NCI-H524 treated with DMSO at 0.1 percent for 48 hours (cell line): ENCODE measurements around the gene NRG2.

ENCODE experiments used
- DNase-seq: peaks from one replicate; lab custom pipeline; 2025; lab: John Stamatoyannopoulos, UW

NRG2 gene

GRCh38 chr5:140007311-140007710 lies 35.8 kb downstream of the NRG2 start:
- no peak for DNase-seq

GRCh38 chr5:140005145-140005591 lies 37.9 kb downstream of the NRG2 start:
- no peak for DNase-seq

- no peak for DNase-seq
Observed at GRCh38 chr5:140004174-140004573, 38.9 kb downstream of the NRG2 start.

GRCh38 chr5:140003519-140003918 lies 39.6 kb downstream of the NRG2 start:
- no peak for DNase-seq

- peak; percentile 48 for DNase-seq
Observed at GRCh38 chr5:140000332-140000731, 42.8 kb downstream of the NRG2 start.

- DNase-seq = no peak
Observed at GRCh38 chr5:139998837-139999236, 44.3 kb downstream of the NRG2 start.

GRCh38 chr5:139997276-139997675 lies 45.8 kb downstream of the NRG2 start:
- no peak for DNase-seq

- no peak for DNase-seq
Observed at GRCh38 chr5:139995929-139996328, 47.2 kb downstream of the NRG2 start.

GRCh38 chr5:139994234-139994633 lies 48.9 kb downstream of the NRG2 start:
- DNase-seq = no peak

GRCh38 chr5:139985733-139986132 lies 57.4 kb downstream of the NRG2 start:
- no peak for DNase-seq

GRCh38 chr5:139985290-139985689 lies 57.8 kb downstream of the NRG2 start:
- DNase-seq = no peak

GRCh38 chr5:139984816-139985215 lies 58.3 kb downstream of the NRG2 start:
- no peak for DNase-seq

GRCh38 chr5:139982975-139983240 lies 60.2 kb downstream of the NRG2 start:
- no peak for DNase-seq

GRCh38 chr5:139982157-139982974 lies 60.7 kb downstream of the NRG2 start:
- DNase-seq = no peak

GRCh38 chr5:139980765-139981164 lies 62.3 kb downstream of the NRG2 start:
- DNase-seq = no peak

- DNase-seq = no peak
Observed at GRCh38 chr5:139979943-139980342, 63.2 kb downstream of the NRG2 start.

- no peak for DNase-seq
Observed at GRCh38 chr5:139979518-139979917, 63.6 kb downstream of the NRG2 start.

- DNase-seq = peak; percentile 49
Observed at GRCh38 chr5:139976703-139977102, 66.4 kb downstream of the NRG2 start.

GRCh38 chr5:139975942-139976341 lies 67.2 kb downstream of the NRG2 start:
- DNase-seq = no peak

GRCh38 chr5:139975306-139975705 lies 67.8 kb downstream of the NRG2 start:
- peak; percentile 54 for DNase-seq

- DNase-seq = no peak
Observed at GRCh38 chr5:139974661-139975060, 68.4 kb downstream of the NRG2 start.

GRCh38 chr5:139971202-139971725 lies 71.8 kb downstream of the NRG2 start:
- no peak for DNase-seq

GRCh38 chr5:139969318-139969717 lies 73.8 kb downstream of the NRG2 start:
- no peak for DNase-seq
